OCI-LY7 (cell line): ENCODE data around the gene MTNR1A. TPM values are rescaled to one million over a fixed set of nuclear protein-coding genes. Genes with fewer than 3 reads are reported as not detected.

Experiments
- BruUV-seq: library from RNA; stranded (reverse); fragments of 400-500 nt; replicated peaks from 2 replicates; lab custom pipeline; 2021; lab: Mats Ljungman, UMichigan
- CTCF ChIA-PET: fragments of 300-600 bp; sonication (Branson Sonifier 250); formaldehyde crosslinking; loops from one replicate; lab custom pipeline; 2022; ENCODE audit warnings: antibody characterized with exemption; ENCODE audit not compliant: unreplicated experiment; lab: Charles Lee
- POLR2A ChIA-PET: fragments of 300-600 bp; sonication (Branson Sonifier 250); formaldehyde crosslinking; loops from one replicate; lab custom pipeline; 2022; ENCODE audit warnings: antibody characterized with exemption; lab: Charles Lee
- DNase-seq: peaks from one replicate; pipeline ENCODE4 v3.0.0-alpha.2; 2015; ENCODE audit warnings: low spot score
- H2AFZ ChIP-seq: fragments of 200-600 bp; sonication (generic), shearing (Covaris generic); 2 replicates; pipeline ENCODE4 v1.6.1; 2014; ENCODE audit warnings: mild to moderate bottlenecking, antibody characterized with exemption, low read length, moderate library complexity
- H3K27ac ChIP-seq: fragments of 200-600 bp; sonication (generic); 2 replicates; pipeline ENCODE4 v1.5.1; 2014; ENCODE audit warnings: mixed run types, low read depth, mild to moderate bottlenecking, moderate library complexity, low read length, inconsistent platforms; ENCODE audit not compliant: poor library complexity, severe bottlenecking
- H3K36me3 ChIP-seq: fragments of 200-600 bp; sonication (generic); 2 replicates; pipeline ENCODE4 v1.6.1; 2014; ENCODE audit warnings: mild to moderate bottlenecking, antibody characterized with exemption, low read length, moderate library complexity, mixed read lengths; ENCODE audit not compliant: insufficient read depth
- H3K4me1 ChIP-seq: fragments of 200-600 bp; sonication (generic); 2 replicates; pipeline ENCODE4 v1.5.1; 2014; ENCODE audit warnings: mild to moderate bottlenecking, low read length; ENCODE audit not compliant: insufficient read depth, poor library complexity, severe bottlenecking
- H3K4me2 ChIP-seq: fragments of 200-600 bp; sonication (generic); 2 replicates; pipeline ENCODE4 v1.6.1; 2014; ENCODE audit warnings: mild to moderate bottlenecking, low read length
- H3K4me3 ChIP-seq: fragments of 200-600 bp; sonication (generic); 2 replicates; pipeline ENCODE4 v1.5.1; 2014; ENCODE audit warnings: mild to moderate bottlenecking, low read depth, low read length; ENCODE audit not compliant: poor library complexity, severe bottlenecking
- H3K79me2 ChIP-seq: fragments of 200-600 bp; sonication (generic); 2 replicates; pipeline ENCODE4 v1.6.1; 2016; ENCODE audit warnings: low read depth, mild to moderate bottlenecking, low read length, moderate library complexity, mixed read lengths; ENCODE audit not compliant: insufficient read depth
- H3K9me2 ChIP-seq: fragments of 200-600 bp; sonication (generic); 2 replicates; pipeline ENCODE4 v1.6.1; 2016; ENCODE audit warnings: mild to moderate bottlenecking, low read length, mixed read lengths; ENCODE audit not compliant: insufficient read depth
- H3K9me3 ChIP-seq: fragments of 200-600 bp; sonication (generic); 2 replicates; pipeline ENCODE4 v1.6.1; 2014; ENCODE audit warnings: mild to moderate bottlenecking, mixed run types, low read length, mixed read lengths
- H4K20me1 ChIP-seq: fragments of 200-600 bp; sonication (generic); 2 replicates; pipeline ENCODE4 v1.6.1; 2014; ENCODE audit warnings: mild to moderate bottlenecking, antibody characterized with exemption, low read length, moderate library complexity, mixed read lengths; ENCODE audit not compliant: insufficient read depth
- CTCF ChIP-seq: fragments of 200-600 bp; sonication (generic); conservative IDR thresholded peaks from 2 replicates; pipeline ENCODE4 v1.5.1; 2014; ENCODE audit warnings: mild to moderate bottlenecking, antibody characterized with exemption, low read length, moderate library complexity, mixed read lengths
- EZH2phosphoT487 ChIP-seq: fragments of 200-600 bp; sonication (generic); IDR thresholded peaks from 2 replicates; pipeline ENCODE4 v1.6.1; 2018; ENCODE audit warnings: low read depth, borderline replicate concordance, mild to moderate bottlenecking, mixed run types, antibody characterized with exemption, low read length, moderate library complexity, mixed read lengths
- intact Hi-C: fragments of 100-400 bp; cut with micrococcal nuclease; formaldehyde crosslinking; loops from one replicate; pipeline ENCODE4 v1.10.0; 2022; ENCODE audit not compliant: unreplicated experiment
- total RNA-seq, 2 experiments: library from RNA; depleted of rRNA in 1 of 2; stranded (reverse); fragments of >200 nt in 1 of 2; shearing (Covaris generic) in 1 of 2; gene quantifications; 2 replicates each; pipeline ENCODE4 v1.2.3, GENCODE V29; 2014 to 2022

The MTNR1A gene
- total RNA-seq, 2 experiments from 2014 or later, result not detected

DNA sequence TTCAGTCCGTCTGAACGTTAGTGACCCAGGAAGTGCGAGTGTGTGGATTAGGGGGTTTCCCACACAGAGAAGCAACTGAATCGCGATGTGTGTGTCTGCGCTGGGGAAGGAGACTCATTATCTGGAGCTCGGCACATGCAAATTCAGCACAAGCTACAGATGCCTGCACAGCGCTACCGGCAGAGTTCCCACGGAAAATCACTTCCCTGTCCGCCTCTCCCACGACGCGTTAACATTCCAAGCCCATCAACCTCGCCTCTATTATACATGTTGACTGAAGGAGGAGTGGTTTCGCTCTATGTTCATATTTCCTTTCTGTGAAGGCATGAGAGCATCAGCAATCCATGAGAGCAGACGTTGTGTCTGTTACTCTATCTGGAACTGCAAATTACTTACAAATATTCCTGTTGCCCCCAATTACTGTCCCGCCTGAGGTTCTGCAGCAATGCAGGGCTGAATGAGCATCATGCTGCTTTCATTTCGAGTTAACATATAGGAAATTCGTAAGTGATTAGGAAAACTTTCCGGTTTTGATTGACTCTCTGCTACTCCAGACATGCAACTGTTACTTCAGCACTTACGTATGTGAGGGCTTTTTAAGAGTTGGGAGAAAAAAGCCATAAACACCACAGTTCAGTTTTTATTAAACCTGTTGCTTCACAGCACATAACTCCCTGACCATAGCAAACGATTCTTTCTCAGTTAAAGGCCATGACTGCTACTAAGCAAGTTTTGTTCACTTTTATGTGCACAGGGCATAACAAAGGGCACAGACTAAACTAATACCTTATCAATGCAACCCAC is 15.0 kb upstream of the MTNR1A start:
- BruUV-seq, result no TSS peak
- H3K9me2 ChIP-seq, result no peaks in the 10 kb centered on the region
- intact Hi-C loops, result no loop called here
- no peaks in the 10 kb centered on the region for H3K36me3 ChIP-seq
- H3K4me3 ChIP-seq, result no peak overlapping the region
- H3K27ac ChIP-seq, result no peak overlapping the region
- ChIA-PET POLR2A (no interaction called here), CTCF (no interaction called here)
- TF ChIP-seq EZH2phosphoT487, result no peak
- no peak for TF ChIP-seq CTCF
- H4K20me1 ChIP-seq, result no peaks in the 10 kb centered on the region
- H3K4me1 ChIP-seq, result no peaks in the 10 kb centered on the region
- no peak overlapping the region for H2AFZ ChIP-seq
- H3K9me3 ChIP-seq, result no peaks in the 10 kb centered on the region
- H3K79me2 ChIP-seq, result no peaks in the 10 kb centered on the region
- no peak for DNase-seq
- no peak overlapping the region for H3K4me2 ChIP-seq

- H3K4me1 ChIP-seq, result no peaks in the 10 kb centered on the region
- no peaks in the 10 kb centered on the region for H3K9me2 ChIP-seq
- no peaks in the 10 kb centered on the region for H3K9me3 ChIP-seq
- H3K36me3 ChIP-seq, result no peaks in the 10 kb centered on the region
- no TSS peak for BruUV-seq
- no peaks in the 10 kb centered on the region for H4K20me1 ChIP-seq
- no peak for DNase-seq
- no peak overlapping the region for H3K4me2 ChIP-seq
- intact Hi-C loops, result no loop called here
- ChIA-PET POLR2A (no interaction called here), CTCF (interaction anchor here (0.5 kb wide), 1 partner anchor 16 kb away, joined by 3 read pairs; no protein-coding TSS in a partner anchor)
- H3K27ac ChIP-seq, result no peak overlapping the region
- H2AFZ ChIP-seq, result no peak overlapping the region
- H3K4me3 ChIP-seq, result no peak overlapping the region
- no peak for TF ChIP-seq EZH2phosphoT487
- no peak for TF ChIP-seq CTCF
- H3K79me2 ChIP-seq, result no peaks in the 10 kb centered on the region
Measured at GRCh38 chr4:186569533-186570192, 14.3 kb upstream of the MTNR1A start.

DNA sequence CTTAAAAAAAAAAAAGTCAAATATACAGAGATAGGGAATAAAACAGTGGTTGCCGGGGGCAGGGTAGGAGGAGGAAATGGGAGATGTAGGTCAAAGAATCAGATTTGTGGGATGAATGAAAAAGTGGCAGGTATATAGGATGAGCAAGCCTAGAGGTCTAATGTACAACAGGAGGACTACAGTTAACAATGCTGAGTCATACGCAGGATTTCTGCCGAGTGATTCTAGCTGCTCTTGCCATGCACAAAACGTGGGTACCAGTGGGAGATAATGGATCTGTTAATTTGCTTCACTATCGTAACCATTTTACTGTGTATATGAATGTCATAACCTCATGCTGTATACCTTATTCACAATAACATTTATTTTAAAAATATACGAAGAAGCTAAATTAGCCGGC is 10.7 kb upstream of the MTNR1A start:
- ChIA-PET CTCF (no interaction called here), POLR2A (interaction anchor here (0.5 kb wide), 1 partner anchor 1426 kb away, joined by 5 read pairs; no protein-coding TSS in a partner anchor)
- Histone ChIP-seq H3K9me3 (no peaks in the 10 kb centered on the region), H3K4me3 (no peak overlapping the region), H3K9me2 (no peaks in the 10 kb centered on the region), H3K36me3 (no peaks in the 10 kb centered on the region), H4K20me1 (no peaks in the 10 kb centered on the region), H3K4me2 (no peak overlapping the region), H2AFZ (no peak overlapping the region), H3K79me2 (no peaks in the 10 kb centered on the region), H3K4me1 (no peaks in the 10 kb centered on the region), H3K27ac (no peak overlapping the region)
- DNase-seq, result no peak
- intact Hi-C loops, result no loop called here
- TF ChIP-seq EZH2phosphoT487 (no peak), CTCF (no peak)
- no TSS peak for BruUV-seq
